Osteoblast (primary cell): Measurements from ENCODE around the gene ADAMTS2. TPM values are rescaled to one million over a fixed set of nuclear protein-coding genes. Genes with fewer than 3 reads are reported as not detected.

Experiments used
- DNase-seq: peaks from one replicate; pipeline ENCODE4 v3.0.0; 2011; ENCODE audit warnings: low spot score, mixed read lengths; ENCODE audit not compliant: insufficient read length; ENCODE audit errors: missing footprints
- H2AFZ ChIP-seq: 2 replicates; pipeline ENCODE4 v1.6.0; 2011; ENCODE audit warnings: mild to moderate bottlenecking, low read length
- H3K27ac ChIP-seq: 2 replicates; pipeline ENCODE4 v1.5.1; 2011; ENCODE audit warnings: mild to moderate bottlenecking, low read depth, low read length, moderate library complexity
- H3K27me3 ChIP-seq: 2 replicates; pipeline ENCODE4 v1.6.0; 2012; ENCODE audit warnings: mild to moderate bottlenecking, control low read depth, inconsistent platforms, low read length, moderate library complexity; ENCODE audit not compliant: insufficient read depth
- H3K36me3 ChIP-seq: 2 replicates; pipeline ENCODE4 v1.5.1; 2011; ENCODE audit warnings: mild to moderate bottlenecking, low read length, control low read depth, moderate library complexity; ENCODE audit not compliant: insufficient read depth
- H3K4me1 ChIP-seq: 2 replicates; pipeline ENCODE4 v1.5.1; 2011; ENCODE audit warnings: mild to moderate bottlenecking, low read length, control low read depth, moderate library complexity; ENCODE audit not compliant: insufficient read depth
- H3K4me2 ChIP-seq: 2 replicates; pipeline ENCODE4 v1.6.0; 2011; ENCODE audit warnings: mild to moderate bottlenecking, low read length; ENCODE audit not compliant: insufficient read depth
- H3K4me3 ChIP-seq: fragments of 200-600 bp; sonication (generic); 3 replicates; pipeline ENCODE4 v1.5.1; 2012; ENCODE audit warnings: mild to moderate bottlenecking, low read length, inconsistent platforms; ENCODE audit not compliant: insufficient read depth
- H3K79me2 ChIP-seq: 2 replicates; pipeline ENCODE4 v1.6.0; 2012; ENCODE audit warnings: mild to moderate bottlenecking, low read length, control low read depth, inconsistent platforms; ENCODE audit not compliant: insufficient read depth
- H3K9me3 ChIP-seq: 2 replicates; pipeline ENCODE4 v1.5.1; 2011; ENCODE audit warnings: low read depth, low read length, control low read depth
- H4K20me1 ChIP-seq: 2 replicates; pipeline ENCODE4 v1.6.0; 2012; ENCODE audit warnings: mild to moderate bottlenecking, low read length, control low read depth; ENCODE audit not compliant: insufficient read depth
- CTCF ChIP-seq: IDR thresholded peaks from 2 replicates; pipeline ENCODE4 v1.5.1; 2011; ENCODE audit warnings: mild to moderate bottlenecking, low read depth, low read length, moderate library complexity; ENCODE audit errors: extremely low read depth
- total RNA-seq: library from RNA; depleted of rRNA; stranded (reverse); fragments of >200 nt; gene quantifications from 2 replicates; pipeline ENCODE4 v1.2.3, GENCODE V29; 2012

ADAMTS2 gene
- total RNA-seq, 1 donor: 144 TPM

DNA sequence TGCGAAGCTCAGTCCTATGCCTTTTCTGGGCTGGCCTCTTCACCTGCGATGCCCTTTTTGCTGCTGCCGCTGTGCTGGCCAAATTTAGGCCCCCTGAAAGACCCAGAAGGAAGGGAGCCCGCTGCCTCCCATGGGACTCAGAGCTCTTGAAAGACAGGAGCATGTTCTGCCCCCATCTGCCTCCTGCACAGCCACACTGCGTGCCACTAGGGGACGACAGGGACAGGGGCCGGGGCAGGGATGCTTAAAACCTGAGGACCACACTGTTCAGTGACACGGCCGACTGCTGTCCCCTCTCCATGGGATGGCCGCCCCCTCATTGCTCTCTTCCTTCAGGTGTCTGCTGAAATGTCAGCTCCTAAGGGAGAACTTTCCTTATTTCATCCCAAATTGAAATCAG lies 132.4 kb downstream of the ADAMTS2 start:
- TF ChIP-seq CTCF: peak; percentile 47
- Histone ChIP-seq H3K4me3 (no peak overlapping the region), H2AFZ (no peak overlapping the region), H3K4me2 (no peak overlapping the region), H3K9me3 (no peaks in the 10 kb centered on the region), H3K4me1 (peaks cover 32% of the 10 kb centered on the region), H3K36me3 (peaks cover 9% of the 10 kb centered on the region), H3K79me2 (peaks cover 86% of the 10 kb centered on the region), H3K27me3 (no peaks in the 10 kb centered on the region), H4K20me1 (peaks cover 66% of the 10 kb centered on the region), H3K27ac (no peak overlapping the region)
- peak; percentile 92 for DNase-seq

DNA sequence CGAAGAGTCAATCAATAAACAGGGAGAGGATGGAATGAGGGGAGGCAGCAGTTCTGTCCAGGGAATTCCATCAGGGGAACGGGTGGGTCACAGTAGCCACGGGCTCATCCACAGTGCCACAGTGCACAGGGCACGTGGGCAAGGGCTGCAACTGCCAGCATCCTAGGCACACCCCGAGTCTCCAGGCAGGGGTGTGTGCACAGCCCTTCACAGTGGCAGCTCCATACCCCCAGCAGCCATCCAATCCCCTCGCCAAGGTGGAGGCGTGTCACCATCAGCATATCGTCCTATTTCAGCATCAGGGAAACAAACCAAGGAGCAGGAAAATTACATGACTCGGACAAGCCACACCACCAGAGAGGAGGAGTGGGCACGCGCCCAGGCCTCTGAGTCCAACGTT lies 133.6 kb downstream of the ADAMTS2 start:
- no peaks in the 10 kb centered on the region for H3K9me3 ChIP-seq
- peaks cover 28% of the 10 kb centered on the region for H3K4me1 ChIP-seq
- H3K79me2 ChIP-seq: peaks cover 84% of the 10 kb centered on the region
- peaks cover 62% of the 10 kb centered on the region for H4K20me1 ChIP-seq
- TF ChIP-seq CTCF: no peak
- H3K36me3 ChIP-seq: peaks cover 11% of the 10 kb centered on the region
- no peak for DNase-seq
- no peak overlapping the region for H3K4me3 ChIP-seq
- H3K4me2 ChIP-seq: no peak overlapping the region
- no peaks in the 10 kb centered on the region for H3K27me3 ChIP-seq
- no peak overlapping the region for H2AFZ ChIP-seq
- peak overlapping the region; percentile 68 for H3K27ac ChIP-seq

DNA sequence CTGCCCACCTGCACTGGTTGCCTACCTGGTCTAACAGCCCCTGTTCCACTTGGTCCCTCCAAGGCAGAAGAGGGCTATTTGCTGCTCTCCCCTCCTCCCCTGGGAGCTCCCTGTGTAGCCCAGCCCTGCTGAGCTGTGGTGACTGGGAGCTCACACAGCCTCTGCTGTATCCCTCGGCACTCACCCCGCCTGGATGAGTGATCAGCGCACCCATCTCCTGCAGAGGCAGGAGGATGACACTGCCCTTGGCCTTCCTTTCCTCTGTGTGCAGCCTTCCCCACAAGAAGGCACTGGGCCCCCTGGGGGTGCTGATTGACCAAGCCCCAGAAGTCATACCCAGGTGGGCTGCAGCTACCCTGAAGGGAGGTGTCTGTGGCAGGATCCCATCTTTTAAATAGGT lies 134.2 kb downstream of the ADAMTS2 start:
- Histone ChIP-seq H3K4me1 (peaks cover 29% of the 10 kb centered on the region), H4K20me1 (peaks cover 63% of the 10 kb centered on the region), H2AFZ (no peak overlapping the region), H3K27ac (peak overlapping the region; percentile 68), H3K4me3 (no peak overlapping the region), H3K27me3 (no peaks in the 10 kb centered on the region), H3K79me2 (peaks cover 86% of the 10 kb centered on the region), H3K36me3 (peaks cover 11% of the 10 kb centered on the region), H3K9me3 (no peaks in the 10 kb centered on the region), H3K4me2 (no peak overlapping the region)
- DNase-seq: peak; percentile 95
- no peak for TF ChIP-seq CTCF

GRCh38 chr5:179210478-179210877 lies 134.8 kb downstream of the ADAMTS2 start:
- Histone ChIP-seq H3K27ac (peak overlapping the region; percentile 68), H3K4me3 (no peak overlapping the region), H3K27me3 (no peaks in the 10 kb centered on the region), H3K36me3 (peaks cover 11% of the 10 kb centered on the region), H2AFZ (no peak overlapping the region), H3K9me3 (no peaks in the 10 kb centered on the region), H3K4me1 (peaks cover 29% of the 10 kb centered on the region), H3K4me2 (no peak overlapping the region), H4K20me1 (peaks cover 63% of the 10 kb centered on the region), H3K79me2 (peaks cover 84% of the 10 kb centered on the region)
- DNase-seq: no peak
- no peak for TF ChIP-seq CTCF
